Endothelial cell (in vitro differentiated cells): ENCODE measurements around the gene PSMD7. TPM values are rescaled to one million over a fixed set of nuclear protein-coding genes. Genes with fewer than 3 reads are reported as not detected.

Experiments used
- DNase-seq: peaks from one replicate; pipeline ENCODE4 v3.0.0; 2021; ENCODE audit warnings: low spot score
- H3K27ac Mint-ChIP-seq: one replicate; pipeline ENCODE4 v1.8.0; 2021; ENCODE audit warnings: mixed read lengths, inconsistent platforms; ENCODE audit not compliant: unreplicated experiment
- H3K27me3 Mint-ChIP-seq: one replicate; pipeline ENCODE4 v1.8.0; 2021; ENCODE audit warnings: mild to moderate bottlenecking, moderate library complexity, mixed read lengths, inconsistent platforms; ENCODE audit not compliant: unreplicated experiment
- H3K36me3 Mint-ChIP-seq: one replicate; pipeline ENCODE4 v1.8.0; 2021; ENCODE audit warnings: mild to moderate bottlenecking, low read depth, mixed read lengths, inconsistent platforms; ENCODE audit not compliant: unreplicated experiment
- H3K4me1 Mint-ChIP-seq: one replicate; pipeline ENCODE4 v1.8.0; 2021; ENCODE audit warnings: mild to moderate bottlenecking, mixed read lengths, inconsistent platforms; ENCODE audit not compliant: unreplicated experiment
- H3K4me3 Mint-ChIP-seq: one replicate; pipeline ENCODE4 v1.8.0; 2021; ENCODE audit warnings: mild to moderate bottlenecking, mixed read lengths, inconsistent platforms; ENCODE audit not compliant: unreplicated experiment
- H3K9me3 Mint-ChIP-seq: one replicate; pipeline ENCODE4 v1.8.0; 2021; ENCODE audit warnings: mixed read lengths, inconsistent platforms; ENCODE audit not compliant: unreplicated experiment
- total RNA-seq: library from RNA; stranded (reverse); fragmentation: NEBNext Ultra II Directional; extraction: Animal tissue kit (Norgen Biotek cat#: 25700); gene quantifications from one replicate; pipeline ENCODE4 v1.2.1, GENCODE V29; 2021; ENCODE audit not compliant: unreplicated experiment
- TF ChIP-seq, protein P1 (sequence below): fragments of 200-600 bp; sonication (generic); IDR thresholded peaks from one replicate; pipeline ENCODE4 v1.5.0; 2021; ENCODE audit warnings: antibody characterized with exemption; ENCODE audit not compliant: unreplicated experiment

PSMD7 gene
- total RNA-seq, 1 donor from 2014 or later, result 82.4 TPM

DNA sequence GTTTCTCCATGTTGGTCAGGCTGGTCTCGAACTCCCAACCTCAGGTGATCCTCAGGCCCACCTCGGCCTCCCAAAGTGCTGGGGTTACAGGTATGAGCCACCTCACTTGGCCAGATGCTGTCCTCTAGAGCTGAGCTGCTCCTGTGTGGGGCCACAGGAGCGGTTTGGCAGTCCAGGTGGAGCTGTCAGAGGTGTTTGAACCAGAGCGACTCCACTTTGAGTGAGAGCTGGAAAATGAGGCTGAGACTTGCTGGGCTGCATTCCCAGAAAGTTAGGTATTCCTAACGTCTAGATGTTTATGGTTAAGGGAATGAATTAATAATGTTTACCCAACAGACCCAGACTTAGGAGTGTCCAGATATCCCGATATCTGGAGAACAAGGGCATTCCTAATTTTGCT lies 16.8 kb upstream of the PSMD7 start:
- Mint-ChIP-seq H3K9me3 (no peaks in the 10 kb centered on the region), H3K36me3 (no peaks in the 10 kb centered on the region), H3K27ac (no peak overlapping the region), H3K4me3 (no peak overlapping the region), H3K4me1 (peaks cover 3% of the 10 kb centered on the region), H3K27me3 (no peaks in the 10 kb centered on the region)
- TF ChIP-seq, protein P1, sequence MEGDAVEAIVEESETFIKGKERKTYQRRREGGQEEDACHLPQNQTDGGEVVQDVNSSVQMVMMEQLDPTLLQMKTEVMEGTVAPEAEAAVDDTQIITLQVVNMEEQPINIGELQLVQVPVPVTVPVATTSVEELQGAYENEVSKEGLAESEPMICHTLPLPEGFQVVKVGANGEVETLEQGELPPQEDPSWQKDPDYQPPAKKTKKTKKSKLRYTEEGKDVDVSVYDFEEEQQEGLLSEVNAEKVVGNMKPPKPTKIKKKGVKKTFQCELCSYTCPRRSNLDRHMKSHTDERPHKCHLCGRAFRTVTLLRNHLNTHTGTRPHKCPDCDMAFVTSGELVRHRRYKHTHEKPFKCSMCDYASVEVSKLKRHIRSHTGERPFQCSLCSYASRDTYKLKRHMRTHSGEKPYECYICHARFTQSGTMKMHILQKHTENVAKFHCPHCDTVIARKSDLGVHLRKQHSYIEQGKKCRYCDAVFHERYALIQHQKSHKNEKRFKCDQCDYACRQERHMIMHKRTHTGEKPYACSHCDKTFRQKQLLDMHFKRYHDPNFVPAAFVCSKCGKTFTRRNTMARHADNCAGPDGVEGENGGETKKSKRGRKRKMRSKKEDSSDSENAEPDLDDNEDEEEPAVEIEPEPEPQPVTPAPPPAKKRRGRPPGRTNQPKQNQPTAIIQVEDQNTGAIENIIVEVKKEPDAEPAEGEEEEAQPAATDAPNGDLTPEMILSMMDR, result no peak
- DNase-seq, result no peak

DNA sequence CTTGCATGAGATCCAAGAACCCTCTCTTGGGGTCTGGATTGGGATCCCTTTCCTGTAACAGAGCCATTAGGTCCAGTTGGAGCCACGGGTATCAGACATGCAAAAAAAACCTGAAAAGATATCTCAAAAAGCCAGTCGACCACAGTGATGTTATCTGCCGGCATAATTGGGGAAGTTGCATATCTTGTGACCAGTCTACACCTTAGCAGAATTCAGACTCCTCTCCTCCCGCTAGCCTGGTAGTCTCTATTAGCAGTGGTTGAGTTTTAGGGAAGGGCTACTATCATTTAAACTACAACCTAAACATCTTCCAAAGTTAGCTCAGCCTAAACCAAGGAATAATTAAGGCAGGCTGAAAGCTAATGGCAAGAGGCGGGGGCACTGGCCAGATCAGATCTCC lies 16.2 kb upstream of the PSMD7 start:
- Mint-ChIP-seq H3K4me3 (no peak overlapping the region), H3K9me3 (no peaks in the 10 kb centered on the region), H3K36me3 (no peaks in the 10 kb centered on the region), H3K4me1 (peaks cover 3% of the 10 kb centered on the region), H3K27ac (no peak overlapping the region), H3K27me3 (no peaks in the 10 kb centered on the region)
- TF ChIP-seq, protein P1, result no peak
- no peak for DNase-seq

DNA sequence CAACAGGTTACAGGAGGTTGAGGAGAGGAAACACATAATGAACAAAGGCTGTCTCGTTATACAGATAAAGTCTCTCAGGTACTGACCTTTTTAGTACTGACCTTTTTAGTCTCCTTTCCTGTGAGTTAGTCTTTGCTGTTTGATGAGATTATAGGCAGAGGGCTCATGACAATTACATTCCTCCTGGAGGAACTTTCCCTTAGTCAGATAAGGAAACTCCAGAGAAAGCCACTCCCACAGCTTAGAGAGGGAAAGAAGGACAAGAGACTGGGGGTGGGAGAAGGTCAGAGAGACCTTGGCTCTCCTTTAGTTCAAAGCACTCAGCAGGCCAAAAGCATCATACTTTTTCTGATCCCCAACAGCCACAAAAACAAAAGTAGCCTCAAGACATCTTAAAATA lies 15.3 kb upstream of the PSMD7 start:
- Mint-ChIP-seq H3K27me3 (no peaks in the 10 kb centered on the region), H3K36me3 (no peaks in the 10 kb centered on the region), H3K27ac (no peak overlapping the region), H3K4me3 (no peak overlapping the region), H3K9me3 (no peaks in the 10 kb centered on the region), H3K4me1 (peaks cover 3% of the 10 kb centered on the region)
- TF ChIP-seq, protein P1, result no peak
- DNase-seq, result no peak

DNA sequence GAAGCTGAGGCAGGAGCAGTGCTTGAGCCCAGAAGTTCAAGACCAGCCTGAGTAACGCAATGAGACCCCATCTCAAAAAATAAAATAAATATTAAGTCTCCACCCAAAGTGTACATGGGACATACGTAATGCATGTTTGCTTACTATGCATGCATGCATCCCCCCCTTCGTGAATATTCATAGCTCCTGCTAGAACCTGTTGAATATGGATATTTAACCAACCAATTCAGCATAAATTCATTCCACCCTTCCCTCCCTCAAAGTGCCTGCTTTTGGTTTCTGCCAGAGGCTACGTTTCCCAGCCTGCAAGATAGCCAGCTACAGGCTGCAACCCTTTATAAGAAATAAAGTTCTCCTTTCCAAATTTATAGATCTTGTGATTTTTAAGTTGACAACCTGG lies 12.9 kb upstream of the PSMD7 start:
- H3K36me3 Mint-ChIP-seq, result no peaks in the 10 kb centered on the region
- no peak for DNase-seq
- TF ChIP-seq, protein P1, result no peak
- H3K27me3 Mint-ChIP-seq, result no peaks in the 10 kb centered on the region
- H3K27ac Mint-ChIP-seq, result no peak overlapping the region
- H3K9me3 Mint-ChIP-seq, result no peaks in the 10 kb centered on the region
- no peak overlapping the region for H3K4me3 Mint-ChIP-seq
- peaks cover 3% of the 10 kb centered on the region for H3K4me1 Mint-ChIP-seq

DNA sequence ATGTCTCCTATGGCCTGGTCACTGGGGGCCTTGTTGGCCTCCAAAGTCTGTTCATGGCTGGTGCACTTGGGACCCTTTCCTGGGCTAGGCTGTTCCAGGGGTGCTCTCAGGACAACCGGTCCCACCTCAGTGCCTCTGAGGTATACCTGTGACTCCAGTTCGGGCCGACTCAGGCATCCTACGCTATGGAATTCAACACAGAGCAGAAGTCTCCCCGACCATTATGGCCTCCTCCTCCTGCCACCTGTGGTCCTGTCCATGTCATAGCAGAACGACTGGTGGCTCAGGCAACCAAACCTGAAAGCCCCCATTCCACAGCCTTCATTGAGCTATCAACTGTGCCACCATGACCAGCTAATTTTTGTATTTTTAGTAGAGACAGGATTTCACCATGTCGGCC lies 8.5 kb upstream of the PSMD7 start:
- no peaks in the 10 kb centered on the region for H3K4me1 Mint-ChIP-seq
- no peaks in the 10 kb centered on the region for H3K9me3 Mint-ChIP-seq
- DNase-seq, result no peak
- H3K36me3 Mint-ChIP-seq, result no peaks in the 10 kb centered on the region
- H3K27ac Mint-ChIP-seq, result no peak overlapping the region
- no peak overlapping the region for H3K4me3 Mint-ChIP-seq
- TF ChIP-seq, protein P1, result no peak
- no peaks in the 10 kb centered on the region for H3K27me3 Mint-ChIP-seq
